Measurements from ENCODE around the gene TIMM9.

Gene TIMM9

DNA sequence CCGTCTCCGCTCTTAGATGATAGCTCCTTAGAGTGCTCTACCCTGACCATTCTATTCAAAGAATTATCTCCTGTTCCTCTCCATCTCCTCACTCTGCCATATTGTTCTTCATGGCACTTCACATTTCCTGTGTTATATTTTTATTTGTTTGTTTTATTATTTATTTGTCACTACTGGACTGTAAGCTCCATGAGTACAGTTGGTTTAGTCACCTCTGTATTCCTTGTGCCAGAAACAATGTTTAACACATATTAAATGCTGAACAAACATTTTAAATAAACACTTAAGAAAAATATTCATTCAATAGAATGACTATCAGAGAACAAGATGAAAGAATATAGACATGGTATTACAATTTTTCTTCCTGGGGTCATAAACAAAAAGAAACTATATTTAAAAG is 35.8 kb upstream of the TIMM9 start:
- no peak overlapping the region for H3K4me3 ChIP-seq (ENCODE audit: low read length)
- DNase-seq (ENCODE audit: low read depth), result no peak
- TF ChIP-seq, protein P1, sequence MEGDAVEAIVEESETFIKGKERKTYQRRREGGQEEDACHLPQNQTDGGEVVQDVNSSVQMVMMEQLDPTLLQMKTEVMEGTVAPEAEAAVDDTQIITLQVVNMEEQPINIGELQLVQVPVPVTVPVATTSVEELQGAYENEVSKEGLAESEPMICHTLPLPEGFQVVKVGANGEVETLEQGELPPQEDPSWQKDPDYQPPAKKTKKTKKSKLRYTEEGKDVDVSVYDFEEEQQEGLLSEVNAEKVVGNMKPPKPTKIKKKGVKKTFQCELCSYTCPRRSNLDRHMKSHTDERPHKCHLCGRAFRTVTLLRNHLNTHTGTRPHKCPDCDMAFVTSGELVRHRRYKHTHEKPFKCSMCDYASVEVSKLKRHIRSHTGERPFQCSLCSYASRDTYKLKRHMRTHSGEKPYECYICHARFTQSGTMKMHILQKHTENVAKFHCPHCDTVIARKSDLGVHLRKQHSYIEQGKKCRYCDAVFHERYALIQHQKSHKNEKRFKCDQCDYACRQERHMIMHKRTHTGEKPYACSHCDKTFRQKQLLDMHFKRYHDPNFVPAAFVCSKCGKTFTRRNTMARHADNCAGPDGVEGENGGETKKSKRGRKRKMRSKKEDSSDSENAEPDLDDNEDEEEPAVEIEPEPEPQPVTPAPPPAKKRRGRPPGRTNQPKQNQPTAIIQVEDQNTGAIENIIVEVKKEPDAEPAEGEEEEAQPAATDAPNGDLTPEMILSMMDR (conservative IDR thresholded peaks at IDR 0.05; ENCODE audit: low read length), result no peak

DNA sequence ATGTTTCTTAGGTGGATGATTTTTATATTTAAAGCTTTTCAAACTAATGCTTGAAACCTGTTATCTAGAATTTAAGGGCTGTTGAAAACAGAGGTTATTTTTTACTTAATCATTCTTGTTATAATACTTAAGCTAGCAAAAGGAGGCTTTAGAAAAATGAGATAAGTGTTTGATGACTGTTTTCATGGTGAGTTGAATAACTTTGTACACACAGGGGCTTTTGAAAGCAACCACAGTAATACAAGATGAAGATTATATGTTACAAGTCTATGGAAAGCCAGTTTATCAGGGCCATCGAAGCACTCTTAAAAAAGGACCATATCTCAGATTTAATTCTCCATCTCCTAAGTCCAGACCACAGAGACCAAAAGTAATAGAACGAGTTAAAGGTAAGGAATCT is 33.4 kb upstream of the TIMM9 start:
- no peak overlapping the region for H3K4me3 ChIP-seq (ENCODE audit: low read length)
- DNase-seq (ENCODE audit: low read depth), result no peak
- TF ChIP-seq, protein P1 (conservative IDR thresholded peaks at IDR 0.05; ENCODE audit: low read length), result no peak

DNA sequence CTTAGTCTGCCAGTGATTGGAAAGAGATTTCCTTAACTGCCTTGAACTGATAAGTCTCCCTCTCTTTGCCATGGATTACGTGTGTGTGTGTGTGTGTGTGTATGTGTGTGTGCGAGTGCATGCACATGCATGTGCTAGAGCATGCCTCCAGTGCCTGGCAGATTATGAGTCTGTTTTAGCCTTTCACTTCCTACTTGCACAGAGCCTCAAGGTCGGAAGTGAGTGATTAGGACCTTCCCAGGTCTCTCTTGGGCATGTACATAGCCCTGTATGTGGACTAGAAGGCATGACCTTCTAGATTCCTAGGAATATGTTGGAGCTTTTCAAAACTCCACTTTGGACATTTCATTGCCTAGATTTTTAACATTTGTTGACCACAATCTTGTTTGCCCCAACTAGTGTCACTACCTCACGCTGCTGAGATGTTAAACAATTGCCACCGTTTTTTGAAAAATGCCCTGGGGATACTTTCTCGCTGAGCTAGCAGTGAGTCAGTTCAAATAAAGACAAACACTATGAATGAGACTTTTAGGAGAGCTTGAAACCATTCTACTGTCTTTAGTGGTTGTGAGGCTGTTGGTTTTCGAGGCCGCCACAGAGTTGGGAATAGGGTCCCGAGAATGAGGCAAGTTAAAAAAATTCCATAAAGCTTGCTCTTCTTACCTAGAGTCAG is 28.4 kb upstream of the TIMM9 start:
- no peak overlapping the region for H3K4me3 ChIP-seq (ENCODE audit: low read length)
- DNase-seq (ENCODE audit: low read depth), result no peak
- TF ChIP-seq, protein P1 (conservative IDR thresholded peaks at IDR 0.05; ENCODE audit: low read length), result no peak

DNA sequence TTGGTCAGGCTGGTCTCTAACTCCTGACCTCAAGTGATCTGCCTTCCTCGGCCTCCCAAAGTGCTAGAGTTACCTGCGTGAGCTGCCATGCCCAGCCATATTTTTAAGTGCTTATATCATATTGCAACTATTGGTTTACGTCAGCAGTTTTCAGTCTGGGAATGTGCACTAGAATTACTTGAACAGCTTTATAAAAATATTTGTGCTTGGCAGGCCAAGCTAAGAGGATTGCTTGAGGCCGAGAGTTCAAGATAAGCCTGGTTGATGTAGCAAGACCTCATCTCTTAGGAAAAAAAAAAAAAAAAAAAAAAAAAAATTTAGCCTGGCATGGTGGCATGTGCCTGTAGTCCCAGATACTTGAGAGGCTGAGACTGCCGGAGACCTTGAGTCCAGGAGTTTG is 17.3 kb upstream of the TIMM9 start:
- no peak for DNase-seq (ENCODE audit: low read depth)
- TF ChIP-seq, protein P1 (conservative IDR thresholded peaks at IDR 0.05; ENCODE audit: low read length), result no peak
- no peak overlapping the region for H3K4me3 ChIP-seq (ENCODE audit: low read length)

DNA sequence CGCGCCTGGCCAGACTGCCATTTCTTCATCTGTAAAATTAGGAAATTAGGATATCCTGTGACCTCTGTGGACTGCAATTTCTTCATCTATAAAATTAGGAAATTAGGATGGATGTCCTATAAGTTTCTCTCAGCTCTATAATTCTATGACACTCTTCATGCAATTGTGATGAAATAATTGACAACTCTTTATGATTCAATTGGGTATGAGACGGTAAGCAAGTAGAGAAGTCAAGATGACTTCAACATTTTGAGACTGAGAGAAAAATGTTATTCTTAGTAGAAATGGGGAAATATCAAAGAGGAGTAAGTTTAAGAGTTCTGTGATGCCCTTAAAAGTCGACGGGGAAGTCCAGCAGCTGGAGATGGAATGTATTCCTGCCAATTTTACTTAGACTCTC is 12.1 kb upstream of the TIMM9 start:
- DNase-seq (ENCODE audit: low read depth), result no peak
- H3K4me3 ChIP-seq (ENCODE audit: low read length), result no peak overlapping the region
- TF ChIP-seq, protein P1 (conservative IDR thresholded peaks at IDR 0.05; ENCODE audit: low read length), result no peak

DNA sequence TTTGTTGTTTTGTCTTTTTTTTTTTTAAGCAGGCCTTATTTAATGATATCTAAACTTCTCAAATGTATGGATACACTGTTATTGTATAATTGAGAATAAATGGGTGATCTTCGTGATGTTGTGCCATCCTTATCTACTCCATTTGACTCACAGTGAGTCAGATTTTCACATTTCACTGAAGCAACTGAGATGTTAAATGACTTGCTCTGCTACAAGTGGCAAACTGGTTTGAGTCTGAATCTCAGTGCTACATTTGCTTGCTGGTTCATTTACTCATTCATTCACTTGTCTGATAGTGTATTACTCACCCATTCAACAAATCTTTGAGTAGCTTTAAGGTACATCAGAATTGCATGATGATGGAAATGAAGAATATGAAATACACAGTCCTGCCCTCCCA is 2.8 kb upstream of the TIMM9 start:
- no peak overlapping the region for H3K4me3 ChIP-seq (ENCODE audit: low read length)
- TF ChIP-seq, protein P1 (conservative IDR thresholded peaks at IDR 0.05; ENCODE audit: low read length), result no peak
- peak; percentile 17 for DNase-seq (ENCODE audit: low read depth)

DNA sequence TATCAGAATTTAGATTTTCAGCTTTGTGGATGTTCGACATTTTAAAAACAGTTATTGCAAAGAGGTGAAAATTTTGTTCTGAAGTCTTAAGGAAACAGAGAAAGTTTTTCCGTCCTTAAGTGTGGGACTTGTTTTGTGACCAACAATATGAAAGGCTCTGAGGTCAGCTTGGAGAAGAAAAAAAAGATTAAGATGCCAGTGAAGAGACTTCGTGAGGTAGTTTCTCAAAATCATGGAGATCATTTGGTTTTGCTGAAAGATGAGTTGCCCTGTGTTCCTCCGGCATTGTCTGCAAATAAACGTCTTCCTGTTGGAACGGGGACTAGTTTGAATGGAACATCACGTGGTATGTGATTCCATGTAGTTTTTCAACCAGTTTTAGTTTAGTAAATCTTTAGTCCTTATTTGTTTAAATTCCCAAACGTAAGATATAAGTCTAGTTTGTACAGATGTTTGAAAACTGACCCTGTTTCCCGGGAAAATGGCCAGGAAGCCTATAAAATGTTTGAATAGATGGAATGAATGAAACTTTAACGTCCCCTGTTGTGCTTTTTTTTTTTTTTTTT is 870 bp upstream of the TIMM9 start:
- TF ChIP-seq, protein P1 (conservative IDR thresholded peaks at IDR 0.05; ENCODE audit: low read length), result no peak
- DNase-seq (ENCODE audit: low read depth), result peak; percentile 48
- peak overlapping the region; percentile 91 for H3K4me3 ChIP-seq (ENCODE audit: low read length)
